GM21717 (cell line): ENCODE data around the gene CHRDL1.

Source experiments
- ATAC-seq: cut with Tn5 transposase; IDR thresholded peaks from one replicate; pipeline ENCODE4 v1.9.1; 2021; ENCODE audit warnings: mild to moderate bottlenecking, moderate library complexity; ENCODE audit not compliant: unreplicated experiment

Gene CHRDL1

DNA sequence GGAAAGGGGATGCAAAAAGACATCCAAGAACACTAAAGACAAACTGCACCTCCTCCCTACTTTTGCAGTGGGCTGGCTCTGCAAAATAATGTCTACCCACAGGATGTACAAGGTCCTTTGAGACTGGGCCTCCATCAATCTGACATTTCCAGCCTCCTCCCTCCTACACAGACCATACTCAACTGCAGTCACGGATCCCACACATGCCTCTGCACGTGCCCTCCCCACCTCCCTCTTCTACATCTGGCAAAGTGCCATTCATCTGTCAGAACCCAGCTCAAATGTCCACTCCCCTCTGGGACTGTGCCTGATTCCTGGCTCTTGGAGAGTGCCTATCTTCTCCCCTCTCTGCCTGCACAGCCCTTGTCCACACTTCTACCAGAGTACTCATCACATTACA is 50.3 kb downstream of the CHRDL1 start:
- ATAC-seq = no peak

DNA sequence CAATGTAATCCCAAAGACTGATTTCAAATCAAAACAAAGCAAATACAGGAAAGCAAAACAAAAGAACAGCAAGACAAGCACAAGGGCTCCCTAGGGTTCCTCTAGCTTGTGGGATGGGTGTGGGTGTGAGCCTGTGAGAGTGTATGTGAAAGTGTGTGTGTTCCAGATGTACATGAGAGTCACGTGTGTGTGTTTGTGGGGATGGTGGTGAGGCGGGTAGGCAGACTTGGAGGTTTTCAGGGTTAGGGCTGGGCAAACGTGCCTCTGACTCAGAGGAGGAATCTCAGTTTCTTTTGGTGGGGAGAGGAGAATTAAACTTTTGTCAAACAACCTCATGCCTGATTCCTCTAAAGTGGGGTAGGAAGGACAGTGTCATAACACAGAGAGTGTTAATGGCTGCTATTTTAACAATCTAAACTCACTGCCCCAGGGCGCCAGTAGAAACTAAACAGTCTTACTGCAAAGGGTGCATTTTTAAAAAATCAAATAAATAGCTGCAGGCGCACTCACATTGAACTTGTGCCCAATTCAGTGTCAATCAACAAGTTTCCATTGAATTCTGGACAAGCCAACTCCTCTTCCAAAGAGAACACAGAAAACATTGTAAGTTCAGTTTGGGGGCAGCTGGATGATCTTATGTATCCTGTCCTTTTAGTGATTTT is 51.8 kb downstream of the CHRDL1 start:
- peak; percentile 80 for ATAC-seq

DNA sequence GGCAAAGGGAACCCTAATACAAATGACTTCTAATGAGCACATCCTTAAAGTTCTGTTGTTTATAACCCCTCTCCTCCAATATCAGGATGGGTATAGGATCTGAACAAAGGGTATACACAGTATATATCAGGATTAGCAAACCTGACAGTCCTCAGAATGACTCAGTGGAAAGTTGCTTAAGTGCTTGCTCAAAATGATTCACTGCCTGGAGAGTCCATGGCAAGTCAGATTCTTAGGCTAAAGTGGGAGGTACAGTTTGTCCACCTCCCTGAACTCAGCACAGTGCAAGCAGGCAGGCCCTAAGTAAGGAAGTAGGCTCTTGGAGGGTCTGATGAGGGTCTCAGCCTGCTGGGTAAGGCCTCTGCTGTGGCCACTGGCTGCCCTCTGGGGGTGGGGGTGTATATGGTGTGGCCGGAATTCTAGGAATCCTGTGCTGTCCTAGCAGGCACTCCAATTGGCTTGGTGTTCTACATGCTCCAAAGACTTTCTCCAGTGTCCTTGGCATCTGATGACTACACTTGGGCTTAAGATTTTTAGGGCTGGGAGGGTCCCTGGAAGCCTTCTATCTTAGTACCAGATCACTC is 54.3 kb downstream of the CHRDL1 start:
- no peak for ATAC-seq

DNA sequence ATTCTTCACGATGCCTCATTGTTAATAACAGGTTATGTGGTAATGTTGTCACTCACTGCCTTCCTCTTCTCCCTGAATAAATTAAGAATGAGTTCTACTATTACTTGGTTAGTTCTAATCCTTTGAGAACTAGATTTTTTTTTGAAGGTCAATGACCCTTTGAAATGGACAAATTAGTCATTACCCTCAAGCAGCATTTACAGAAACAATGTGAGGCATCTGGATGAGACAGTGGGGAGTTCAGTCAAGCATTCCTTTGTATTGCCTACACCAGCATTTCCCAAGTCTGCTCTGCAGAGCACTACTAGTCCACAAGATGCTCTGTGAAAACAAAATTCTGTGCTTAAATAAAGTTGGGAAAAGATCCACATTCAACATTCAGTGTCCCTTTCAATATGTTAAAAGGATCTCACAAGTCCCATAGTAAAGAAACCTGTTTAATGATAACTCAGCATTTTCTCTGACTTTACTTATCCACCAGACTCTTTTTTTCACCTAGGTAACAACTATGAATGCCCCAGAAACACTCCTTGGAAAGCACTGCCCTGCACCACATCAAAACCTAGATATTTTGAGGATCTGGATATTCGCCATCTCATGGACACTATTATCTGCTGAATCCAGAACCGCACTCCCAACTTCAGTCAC is 60.6 kb downstream of the CHRDL1 start:
- no peak for ATAC-seq

DNA sequence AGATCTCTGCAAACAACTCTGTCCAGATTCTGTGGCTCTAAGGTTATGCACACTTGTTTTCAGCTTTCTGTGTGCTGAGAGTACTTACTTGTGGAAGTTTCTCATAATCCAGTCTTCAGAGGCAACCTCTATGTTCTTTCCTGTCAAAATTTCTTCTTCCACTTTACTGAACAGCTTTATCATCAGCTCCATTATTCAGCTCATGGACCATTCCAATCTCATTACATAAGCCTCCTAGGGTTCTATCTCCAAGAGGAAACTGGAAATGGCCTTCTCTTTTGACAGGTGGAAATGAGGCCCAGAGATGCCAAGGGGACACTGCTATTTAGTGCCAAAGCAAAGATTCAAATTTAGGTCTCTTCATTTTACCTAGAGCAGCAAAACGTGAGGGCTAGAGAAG is 61.3 kb downstream of the CHRDL1 start:
- ATAC-seq = no peak

DNA sequence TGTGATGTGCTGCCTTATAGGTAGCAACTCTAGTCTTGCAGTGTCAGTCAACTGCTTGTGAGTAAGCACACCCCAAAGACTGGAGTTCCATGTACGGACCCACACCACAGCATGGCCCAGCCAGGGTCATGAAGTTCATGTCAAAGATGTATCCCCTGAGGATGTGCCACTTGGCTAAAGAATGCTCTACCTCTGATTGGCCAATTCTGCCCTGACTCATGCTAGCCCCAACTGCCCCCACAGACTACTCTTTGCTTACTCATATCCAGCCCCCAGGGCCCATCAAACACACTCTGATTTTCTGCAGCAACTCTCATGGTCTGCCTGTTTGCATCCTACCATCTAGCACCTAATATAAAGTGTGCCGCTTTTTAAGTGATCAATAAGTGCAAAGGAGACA is 62.5 kb downstream of the CHRDL1 start:
- ATAC-seq = no peak

DNA sequence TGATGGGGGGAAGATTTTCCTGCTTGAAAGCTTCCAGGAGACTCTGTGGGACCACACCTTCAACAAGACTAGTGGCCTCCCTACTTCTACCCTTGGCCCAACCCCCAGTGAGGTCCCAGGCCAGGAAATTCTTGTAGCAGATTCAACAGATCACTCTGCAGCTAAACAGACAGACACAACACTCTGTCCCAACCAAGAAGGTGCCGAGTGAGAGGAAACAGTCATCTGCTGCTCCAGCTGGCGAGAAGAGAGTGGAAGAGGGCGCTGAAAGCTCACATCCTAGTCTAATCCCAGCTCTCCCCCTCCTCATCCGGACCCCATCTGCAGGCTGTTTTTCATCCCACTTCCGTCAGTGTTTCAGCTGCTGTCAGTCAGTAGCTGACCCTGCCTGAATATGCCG is 63.4 kb downstream of the CHRDL1 start:
- no peak for ATAC-seq

DNA sequence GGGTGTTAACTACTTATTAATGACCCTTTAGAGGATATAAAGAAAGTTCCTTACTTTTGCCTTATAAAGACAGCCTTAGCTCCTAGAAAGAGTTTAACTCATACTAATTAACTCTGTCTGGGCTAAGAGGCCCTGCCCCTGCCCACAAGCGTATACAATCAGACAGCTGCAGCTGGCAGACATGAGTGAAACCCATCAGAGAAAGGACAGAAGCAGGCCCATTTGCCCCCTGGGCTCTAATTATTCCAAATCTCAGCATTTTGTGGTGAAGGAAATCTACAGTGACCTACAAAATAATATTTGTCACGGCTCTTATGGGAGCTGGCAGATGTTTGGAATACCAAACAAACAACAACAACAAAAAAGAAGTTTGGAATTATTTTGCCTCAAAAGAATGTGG is 71.8 kb downstream of the CHRDL1 start:
- no peak for ATAC-seq

DNA sequence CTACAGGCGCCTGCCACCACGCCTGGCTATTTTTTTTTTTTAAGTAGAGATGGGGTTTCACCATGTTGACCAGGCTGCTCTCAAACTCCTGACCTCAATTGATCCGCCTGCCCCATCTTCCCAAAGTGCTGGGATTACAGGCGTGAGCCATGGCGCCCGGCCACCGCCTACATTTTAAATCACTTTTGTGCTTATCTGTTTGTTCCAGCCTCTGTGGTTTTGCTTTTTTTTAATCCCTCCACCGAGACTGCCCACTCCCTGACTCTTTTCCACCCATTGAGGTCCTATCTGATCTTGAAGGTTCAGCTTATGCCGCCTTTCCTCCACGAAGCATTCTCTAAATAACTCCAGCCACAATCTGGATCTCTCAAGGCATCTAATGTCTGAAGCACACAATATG is 73.5 kb downstream of the CHRDL1 start:
- ATAC-seq = no peak

DNA sequence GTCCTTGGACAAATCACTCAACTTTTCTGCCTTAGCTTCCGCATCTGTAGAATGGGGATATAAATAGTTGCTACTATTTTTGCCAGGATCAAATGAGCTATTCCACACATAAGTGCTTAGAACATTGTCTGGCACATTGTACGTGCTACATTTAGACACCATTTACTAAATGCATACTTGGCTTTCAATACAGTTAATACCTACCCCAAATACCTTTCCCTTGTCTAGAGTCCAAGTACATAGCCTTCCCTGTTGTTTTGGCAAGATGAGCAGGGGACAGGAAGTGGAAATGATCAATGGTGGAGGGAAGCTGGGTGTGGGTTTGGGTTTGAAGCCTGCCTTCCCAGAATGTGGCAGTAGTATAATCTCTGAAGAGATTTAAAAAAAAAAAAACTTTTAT is 82.0 kb downstream of the CHRDL1 start:
- ATAC-seq = no peak

DNA sequence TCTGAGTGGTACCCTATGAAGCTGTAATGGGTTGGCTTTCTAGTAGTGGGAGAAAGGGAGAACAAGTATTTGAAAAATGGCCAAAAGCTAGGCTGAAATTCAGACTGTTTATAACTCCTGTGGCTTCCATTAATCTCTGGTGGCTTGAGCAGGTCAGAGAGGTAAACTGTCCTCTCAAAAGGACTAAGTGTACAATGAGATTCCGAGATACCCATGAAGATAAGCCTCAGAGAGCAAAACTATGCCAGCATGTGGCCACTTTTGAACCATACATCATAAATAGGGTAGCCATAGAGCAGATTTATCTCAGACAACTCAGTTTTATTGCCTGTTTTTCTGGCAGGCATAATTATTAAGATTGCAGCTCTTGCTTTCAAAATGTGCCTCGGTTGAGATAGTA is 89.2 kb downstream of the CHRDL1 start:
- ATAC-seq = no peak

DNA sequence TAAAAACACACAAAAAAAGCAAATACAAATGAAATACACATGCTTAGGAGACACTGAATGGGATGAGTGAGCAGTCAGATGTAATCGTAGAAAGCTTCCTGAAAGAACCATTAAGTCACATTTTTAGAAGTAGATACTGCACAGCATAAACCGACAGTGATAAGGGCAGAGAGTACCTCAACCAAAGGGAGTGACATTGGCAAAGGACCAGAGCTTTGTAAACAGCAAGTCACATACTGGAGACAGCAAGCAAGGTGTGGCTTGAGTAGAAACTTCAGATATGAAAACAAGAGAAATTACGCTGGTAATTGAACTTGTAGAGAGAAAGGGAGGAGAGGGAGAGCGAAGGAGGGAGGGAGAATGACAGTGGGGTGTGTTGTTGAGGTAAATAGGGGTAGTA is 92.0 kb downstream of the CHRDL1 start:
- ATAC-seq = no peak

DNA sequence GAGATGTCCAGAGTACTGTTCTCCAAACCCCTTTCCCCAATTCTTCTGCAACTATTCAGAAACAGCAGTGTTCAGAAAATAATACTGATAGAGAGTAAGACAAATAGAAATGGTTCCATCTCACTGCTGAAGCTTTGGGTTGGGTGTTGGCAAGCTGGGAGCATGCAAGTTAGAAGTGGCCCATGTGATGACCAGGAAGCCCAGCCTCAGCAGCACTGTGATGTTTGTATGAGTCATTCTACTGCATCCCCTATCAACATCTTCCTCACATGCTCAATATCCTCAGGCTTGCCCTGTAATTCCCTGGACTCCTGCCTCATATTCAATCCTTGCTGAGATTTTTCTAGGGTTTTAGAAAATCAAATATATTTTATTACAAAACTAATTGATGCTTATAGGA is 96.5 kb downstream of the CHRDL1 start:
- ATAC-seq = peak; percentile 31

DNA sequence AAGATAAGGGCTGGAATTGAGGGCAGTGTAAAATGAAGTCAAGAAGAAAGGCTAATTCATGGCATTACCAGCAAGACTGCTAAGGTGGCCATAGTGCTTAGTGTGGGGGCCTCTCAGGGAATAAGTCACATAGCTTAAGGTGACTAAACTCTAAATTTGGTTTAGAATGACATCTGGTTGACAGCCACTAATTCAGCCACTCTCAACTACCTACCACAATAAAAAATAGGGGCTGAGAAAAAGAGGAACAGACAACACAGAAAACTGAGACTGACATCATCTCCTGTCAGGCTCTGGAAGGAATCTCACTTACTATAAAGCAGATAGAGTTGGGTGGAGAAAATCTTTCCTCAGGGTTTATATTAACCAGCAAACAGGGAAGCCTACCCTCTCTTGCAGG is 96.9 kb downstream of the CHRDL1 start:
- peak; percentile 75 for ATAC-seq

DNA sequence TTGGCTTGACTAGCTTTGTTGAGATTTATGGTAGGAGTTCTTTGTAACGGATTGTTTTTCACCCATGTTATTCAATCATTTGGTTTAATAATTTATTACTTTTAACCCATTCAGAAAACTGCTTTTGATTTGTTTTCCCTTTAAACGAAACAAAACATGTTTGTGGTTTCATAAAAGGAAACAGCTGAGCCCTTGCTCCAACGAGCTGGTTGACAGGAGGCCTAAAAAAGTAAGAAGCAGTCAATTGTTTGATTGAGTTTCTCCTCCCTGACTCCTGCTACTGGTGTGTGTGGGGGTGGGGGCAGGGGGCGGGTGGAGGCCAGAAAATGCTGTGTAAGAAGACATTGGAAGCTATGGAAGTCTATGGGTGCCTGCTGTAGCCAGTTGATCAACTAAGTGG is 102.8 kb downstream of the CHRDL1 start:
- no peak for ATAC-seq

DNA sequence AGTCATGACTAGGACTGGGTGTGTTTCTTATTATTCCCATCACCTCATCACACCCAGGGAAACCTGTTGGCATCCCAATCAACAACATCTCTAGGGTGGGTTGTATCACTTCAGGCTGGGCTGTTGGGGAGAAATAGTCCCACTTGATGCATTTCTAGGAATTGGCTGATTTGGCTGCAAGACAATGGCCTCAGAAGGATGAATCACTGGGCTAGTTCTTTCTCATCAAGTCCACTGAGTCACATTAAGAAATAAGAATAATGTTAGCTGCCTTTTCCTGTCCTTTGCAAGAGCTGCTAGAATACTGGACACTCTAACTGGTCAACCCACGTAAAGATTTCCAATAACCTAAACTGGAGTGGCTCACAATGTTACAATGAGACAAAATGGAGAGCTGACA is 104.2 kb downstream of the CHRDL1 start:
- no peak for ATAC-seq

DNA sequence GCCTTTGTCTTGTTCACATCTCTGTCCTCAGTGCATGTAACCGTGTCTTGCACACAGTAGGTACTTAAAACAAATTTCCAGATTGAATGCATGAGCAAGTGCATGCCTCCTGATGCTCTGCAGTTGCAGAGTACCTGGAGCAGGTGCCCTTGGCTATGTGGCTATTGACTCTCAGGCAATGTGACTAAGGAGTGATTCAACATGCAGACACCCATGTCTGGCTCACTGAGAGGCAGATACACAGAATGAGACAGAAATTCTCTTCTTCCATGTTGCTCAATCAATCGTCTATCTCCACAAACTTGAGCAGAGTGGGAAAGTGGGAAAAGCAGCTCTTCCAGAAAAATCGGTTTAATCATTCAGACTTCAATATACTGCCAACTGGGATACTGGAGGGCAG is 111.0 kb downstream of the CHRDL1 start:
- no peak for ATAC-seq

DNA sequence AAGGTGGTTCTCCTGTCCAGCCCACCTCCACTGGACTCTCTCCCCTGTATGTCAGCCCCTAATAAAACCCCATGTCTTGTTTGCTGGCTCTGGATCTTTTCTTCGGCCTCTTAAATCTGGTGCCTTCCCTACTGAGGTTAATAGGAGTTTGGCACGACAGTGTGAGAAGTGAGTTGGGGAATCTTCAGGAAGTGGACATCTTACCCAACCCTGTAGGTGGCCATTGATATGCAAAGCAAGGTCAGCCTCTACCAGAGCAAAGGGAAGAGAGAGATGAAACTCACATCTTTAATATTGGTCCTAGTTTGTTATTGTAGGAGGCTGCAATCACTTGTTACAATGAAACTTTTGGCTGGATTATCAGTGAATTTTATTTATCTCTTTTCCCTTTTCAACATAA is 111.7 kb downstream of the CHRDL1 start:
- no peak for ATAC-seq

DNA sequence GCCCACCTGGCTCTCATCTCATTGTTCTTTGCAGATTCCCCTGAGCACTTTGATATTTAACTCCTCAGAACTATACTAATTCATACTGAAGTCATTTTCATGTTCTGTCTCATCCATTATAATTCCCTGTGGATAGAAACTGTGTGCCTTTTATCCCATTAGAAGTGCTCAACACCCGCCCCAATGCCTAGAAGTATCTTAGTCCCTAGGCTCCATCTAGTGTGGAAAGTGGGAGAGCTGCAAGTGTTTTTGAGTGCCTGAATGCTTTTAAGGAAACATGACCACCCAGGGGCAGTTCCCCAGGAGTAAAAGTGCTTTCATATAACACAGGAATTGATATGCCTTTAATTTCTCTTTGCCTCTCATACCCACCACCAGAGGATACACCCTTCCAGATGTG is 117.0 kb downstream of the CHRDL1 start:
- ATAC-seq = no peak

DNA sequence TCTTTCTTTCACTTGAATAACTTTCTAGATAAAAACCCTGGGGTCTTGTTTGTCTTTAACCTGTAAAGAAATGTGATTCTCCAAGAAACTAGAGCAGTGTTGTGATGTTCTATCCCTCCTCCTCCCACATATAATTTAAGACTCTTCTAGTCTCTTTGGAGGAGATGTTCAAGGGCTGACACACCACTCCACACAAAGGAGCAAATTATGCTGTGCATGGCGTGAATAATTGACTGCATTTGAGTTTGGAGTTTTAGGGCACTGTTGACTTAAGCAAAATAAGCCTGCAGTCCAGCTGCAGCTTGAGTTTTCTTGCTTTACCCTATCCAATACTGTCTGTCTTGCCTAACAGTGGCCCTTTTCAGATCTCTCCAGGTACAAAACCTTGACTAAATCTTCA is 119.7 kb downstream of the CHRDL1 start:
- ATAC-seq = no peak

DNA sequence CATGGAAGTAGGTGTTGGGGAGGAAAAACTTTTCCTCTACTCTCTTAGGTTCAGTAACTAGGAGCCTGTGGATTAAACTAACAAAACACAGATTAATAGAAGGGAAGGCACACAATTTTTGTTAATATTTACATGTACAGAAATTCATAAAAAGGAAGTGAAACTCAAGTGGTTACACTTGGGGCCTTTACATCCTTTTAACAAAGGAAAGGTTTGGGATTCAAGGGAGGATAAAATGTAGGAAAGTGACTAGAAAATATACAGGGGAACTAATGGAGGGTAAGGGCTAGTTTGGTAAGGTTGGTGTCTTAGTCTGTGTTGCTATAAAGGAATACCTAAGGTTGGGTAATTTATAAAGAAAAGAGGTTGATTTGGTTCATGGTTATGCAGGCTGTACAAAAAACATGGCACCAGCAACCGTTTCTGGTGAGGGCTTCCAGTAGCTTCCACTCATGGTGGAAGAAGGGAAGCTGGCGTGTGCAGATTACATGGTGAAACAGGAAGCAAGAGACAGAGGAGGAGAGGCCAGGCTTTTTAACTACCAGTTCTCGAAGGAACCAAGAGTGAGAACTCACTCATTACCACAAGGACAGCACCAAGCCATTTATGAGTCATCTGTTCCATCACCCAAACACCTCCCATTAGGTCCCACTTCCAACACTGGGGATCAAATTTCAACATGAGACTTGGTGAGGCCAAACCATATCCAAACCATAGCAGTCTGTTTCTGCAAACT is 124.4 kb downstream of the CHRDL1 start:
- ATAC-seq = peak; percentile 91

DNA sequence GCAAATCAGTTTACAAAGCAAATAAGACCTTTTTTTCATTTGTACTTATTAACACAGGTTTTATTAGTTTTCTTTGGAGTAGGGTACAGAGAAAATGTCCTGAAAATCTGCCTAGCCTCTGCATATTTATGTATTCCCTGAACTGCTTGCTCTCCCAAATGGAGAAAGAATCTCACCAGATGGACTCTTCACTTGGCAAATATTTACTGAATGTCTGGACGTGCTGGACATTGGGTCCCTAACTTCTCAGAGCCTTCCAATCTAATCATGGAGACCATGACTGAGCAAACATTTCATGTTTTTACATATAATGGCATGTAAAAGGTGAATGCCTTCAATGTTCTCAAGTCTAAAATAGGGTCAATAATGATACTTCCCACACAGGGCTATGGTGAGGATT is 126.0 kb downstream of the CHRDL1 start:
- no peak for ATAC-seq
